Inferior parietal cortex (tissue), 1 donor: ENCODE results near the gene TUBB4A.

Experiments used
- DNase-seq: peaks from one replicate; pipeline ENCODE4 v3.0.0-alpha.2; 2016; ENCODE audit errors: extremely low spot score

The TUBB4A gene

GRCh38 chr19:6494438-6495036 is 7.6 kb downstream of the TUBB4A start:
- no peak for DNase-seq

DNA sequence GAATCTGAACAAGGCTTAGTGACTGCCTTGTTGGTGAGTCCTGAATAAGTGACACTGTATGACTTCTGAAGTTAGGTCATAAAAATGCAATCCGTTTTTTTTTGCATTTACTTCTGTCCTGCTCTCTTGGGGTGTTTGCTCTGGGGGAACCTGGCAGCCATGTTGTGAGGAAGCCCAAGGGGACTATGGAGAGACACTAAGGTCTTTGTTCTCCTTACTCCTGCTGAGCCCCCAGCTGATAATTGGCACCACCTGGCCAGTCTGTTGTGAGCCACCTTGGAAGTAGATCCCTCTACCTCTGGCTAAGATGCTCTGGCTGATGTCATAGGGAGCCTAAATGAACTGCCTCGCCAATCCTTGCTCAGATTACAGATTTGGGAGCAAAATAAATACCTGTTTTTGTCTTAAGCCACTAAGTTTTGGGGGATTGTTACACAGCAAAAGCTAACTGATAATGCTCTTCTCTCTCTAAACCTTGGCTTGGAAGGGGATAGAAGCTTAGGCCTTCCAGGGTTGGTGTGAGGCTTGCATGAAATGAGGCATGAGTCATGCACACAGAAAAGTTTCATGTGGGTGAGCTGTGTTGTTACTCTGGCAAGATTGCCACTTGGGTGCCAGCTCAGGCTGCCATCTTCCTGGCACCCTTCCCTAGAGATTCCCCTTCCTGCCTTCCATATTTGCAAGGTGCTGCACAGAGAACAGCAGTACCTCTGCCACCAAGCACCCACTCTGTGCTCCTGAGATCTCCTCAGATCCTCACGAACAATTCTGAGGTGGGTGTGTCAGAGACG is 10.1 kb downstream of the TUBB4A start:
- DNase-seq, result peak; percentile 38

- no peak for DNase-seq
These were observed 12.0 kb downstream of the TUBB4A start for GRCh38 chr19:6490134-6490533.

GRCh38 chr19:6489278-6490061 is 12.6 kb downstream of the TUBB4A start:
- DNase-seq, result peak; percentile 32

DNA sequence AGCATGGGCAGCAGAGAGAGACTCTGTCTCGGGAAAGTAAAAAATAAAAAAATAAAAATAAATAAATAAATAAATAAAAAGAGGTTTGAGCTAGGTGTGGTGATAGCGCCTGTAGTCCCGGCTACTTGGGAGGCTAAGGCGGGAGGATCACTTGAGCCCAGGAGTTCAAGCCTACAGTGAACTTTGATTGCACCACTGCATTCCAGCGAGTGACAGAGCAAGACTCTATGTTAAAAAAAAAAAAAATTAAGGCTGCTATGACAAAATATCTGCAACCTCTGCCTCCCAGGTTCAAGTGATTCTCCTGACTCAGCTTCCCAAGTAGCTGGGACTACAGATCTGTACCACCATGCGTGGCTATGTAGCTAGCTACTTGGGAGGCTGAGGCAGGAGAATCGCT is 17.3 kb downstream of the TUBB4A start:
- no peak for DNase-seq

DNA sequence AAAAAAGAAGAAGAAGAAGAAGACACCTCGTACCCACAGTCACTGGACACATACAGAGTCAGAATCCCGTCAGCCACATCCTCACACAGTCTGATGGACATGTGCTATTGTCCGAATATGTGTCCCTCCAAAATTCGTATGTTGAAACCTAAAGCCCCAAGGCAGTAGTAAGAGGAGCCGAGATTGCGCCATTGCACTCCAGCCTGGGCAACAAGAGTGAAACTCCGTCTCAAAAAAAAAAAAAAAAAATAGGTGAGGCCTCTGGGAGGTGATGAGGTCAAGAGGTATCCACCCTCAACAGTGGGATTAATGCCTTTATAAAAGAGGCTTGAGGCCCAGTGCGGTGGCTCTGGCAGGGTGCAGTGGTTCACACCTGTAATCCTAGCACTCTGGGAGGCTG is 17.9 kb downstream of the TUBB4A start:
- DNase-seq, result no peak

GRCh38 chr19:6483235-6483634 is 18.9 kb downstream of the TUBB4A start:
- DNase-seq, result no peak

- no peak for DNase-seq
These were observed 19.8 kb downstream of the TUBB4A start for GRCh38 chr19:6482343-6482686.

DNA sequence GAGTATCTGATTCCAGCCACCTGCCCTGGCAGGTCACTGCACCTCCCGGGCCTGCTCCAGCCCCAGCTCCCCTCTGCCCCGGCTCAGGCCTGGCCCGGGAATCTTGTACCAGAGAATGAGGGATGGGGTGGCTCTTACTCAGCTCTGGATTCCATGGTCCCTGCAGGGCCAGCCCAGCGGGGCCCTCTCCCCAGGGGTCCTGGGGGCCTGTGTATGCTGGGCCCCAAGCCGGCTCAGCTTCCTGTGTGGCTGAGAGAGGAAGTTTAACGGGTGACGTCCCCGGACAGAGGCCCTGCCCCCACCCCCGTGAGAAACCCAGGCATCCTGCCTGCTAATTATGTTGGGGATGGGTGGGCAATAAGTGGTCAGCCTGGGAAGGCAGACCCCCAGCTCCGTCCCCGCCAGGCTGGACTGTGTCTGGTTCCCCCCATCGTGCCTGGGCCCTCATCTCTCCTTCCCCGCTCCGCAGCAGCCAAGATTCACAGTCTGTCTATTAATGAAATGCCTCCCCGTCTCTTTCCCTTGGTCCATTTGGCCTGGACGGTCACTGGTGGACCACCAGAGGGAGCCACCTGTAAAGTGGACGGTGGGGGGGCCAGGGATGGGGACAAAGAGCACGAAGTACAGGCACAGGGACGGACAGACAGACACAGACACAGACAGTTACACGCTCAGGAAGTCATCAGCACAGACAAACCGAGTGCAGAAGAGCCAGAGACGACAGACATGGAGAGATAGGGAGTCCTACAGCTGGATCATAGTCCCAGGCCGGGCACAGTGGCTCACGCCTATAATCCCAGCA is 20.4 kb downstream of the TUBB4A start, which contains the start of gene DENND1C:
Gene DENND1C, minus strand, starts transcription at position 247 of the 802 bp plus-strand sequence. Its CDS starts 92 bp downstream, at position 155.
- DNase-seq, result no peak

GRCh38 chr19:6480848-6481415 is 21.2 kb downstream of the TUBB4A start:
- no peak for DNase-seq

DNA sequence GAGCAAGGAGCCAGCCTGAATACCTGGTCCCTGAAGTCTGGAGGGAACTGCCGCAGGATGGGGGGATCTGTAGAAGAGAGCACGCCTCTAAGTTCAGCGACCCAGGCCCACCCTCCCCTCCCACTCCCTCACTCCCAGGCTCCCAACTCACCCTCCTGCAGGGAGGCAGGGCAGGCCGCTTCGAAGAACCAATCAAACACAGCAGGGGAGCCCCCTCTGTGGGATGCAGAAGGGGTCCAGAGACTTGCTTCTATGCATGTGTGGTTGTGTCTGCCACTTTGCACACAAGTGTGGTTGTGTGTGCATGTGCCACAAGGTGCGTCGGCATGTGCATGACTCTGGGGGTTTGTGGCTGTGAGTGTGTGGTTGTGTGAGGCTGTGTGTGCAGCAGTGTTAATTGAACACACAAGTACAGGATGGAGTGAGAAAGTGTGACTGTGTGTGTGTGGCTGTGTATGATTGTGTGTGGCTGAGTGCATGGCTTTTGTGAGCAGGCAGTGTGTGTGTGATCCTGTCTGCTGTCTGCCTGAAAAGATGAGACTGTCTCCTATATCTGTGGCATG is 22.2 kb downstream of the TUBB4A start:
- DNase-seq, result no peak

DNA sequence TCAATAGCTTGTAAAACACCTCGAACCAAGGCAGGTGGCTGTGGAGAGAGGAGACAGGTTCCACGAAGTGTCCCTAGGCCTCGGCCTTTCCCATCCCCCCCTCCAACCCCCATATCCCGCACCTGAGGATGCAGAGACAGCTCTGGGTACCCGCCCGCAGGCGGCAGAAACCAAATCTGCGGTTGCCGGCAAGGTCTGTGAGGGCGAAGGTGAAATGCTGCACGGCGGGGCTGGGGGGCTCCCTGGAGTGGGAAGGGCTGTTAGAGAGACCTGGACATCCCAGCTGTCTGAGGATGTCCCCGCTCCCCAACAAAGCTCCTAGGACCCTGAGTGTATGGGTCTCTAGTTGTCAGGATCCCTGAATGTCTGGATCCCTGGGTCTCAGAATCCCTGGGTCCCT is 23.3 kb downstream of the TUBB4A start:
- DNase-seq, result no peak

DNA sequence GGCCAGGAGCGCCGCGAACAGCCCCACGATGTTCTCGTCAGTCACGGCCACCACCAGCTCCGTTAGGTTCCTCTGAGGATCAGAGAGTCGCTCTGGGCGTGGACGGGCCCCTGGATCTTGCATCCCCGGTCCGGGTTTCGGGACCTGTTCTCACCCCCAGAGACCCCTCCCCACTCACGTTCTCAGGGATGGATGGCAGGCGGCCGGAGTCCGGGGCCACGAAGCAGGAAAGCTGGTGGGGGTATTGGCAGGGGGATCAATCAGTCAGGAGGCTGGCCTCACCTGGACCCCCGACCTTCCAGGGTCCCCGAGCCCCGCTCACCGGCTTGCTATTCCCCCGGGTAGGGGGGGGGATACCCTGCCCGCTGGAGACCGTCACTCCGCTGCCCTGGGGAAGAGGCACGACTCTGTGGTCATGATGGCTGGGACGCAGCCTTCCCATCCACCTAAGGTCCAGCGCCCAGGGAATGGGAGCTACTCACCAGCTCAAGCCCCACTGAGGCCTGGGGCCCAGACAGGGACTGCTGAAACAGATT is 25.1 kb downstream of the TUBB4A start:
- DNase-seq, result no peak

DNA sequence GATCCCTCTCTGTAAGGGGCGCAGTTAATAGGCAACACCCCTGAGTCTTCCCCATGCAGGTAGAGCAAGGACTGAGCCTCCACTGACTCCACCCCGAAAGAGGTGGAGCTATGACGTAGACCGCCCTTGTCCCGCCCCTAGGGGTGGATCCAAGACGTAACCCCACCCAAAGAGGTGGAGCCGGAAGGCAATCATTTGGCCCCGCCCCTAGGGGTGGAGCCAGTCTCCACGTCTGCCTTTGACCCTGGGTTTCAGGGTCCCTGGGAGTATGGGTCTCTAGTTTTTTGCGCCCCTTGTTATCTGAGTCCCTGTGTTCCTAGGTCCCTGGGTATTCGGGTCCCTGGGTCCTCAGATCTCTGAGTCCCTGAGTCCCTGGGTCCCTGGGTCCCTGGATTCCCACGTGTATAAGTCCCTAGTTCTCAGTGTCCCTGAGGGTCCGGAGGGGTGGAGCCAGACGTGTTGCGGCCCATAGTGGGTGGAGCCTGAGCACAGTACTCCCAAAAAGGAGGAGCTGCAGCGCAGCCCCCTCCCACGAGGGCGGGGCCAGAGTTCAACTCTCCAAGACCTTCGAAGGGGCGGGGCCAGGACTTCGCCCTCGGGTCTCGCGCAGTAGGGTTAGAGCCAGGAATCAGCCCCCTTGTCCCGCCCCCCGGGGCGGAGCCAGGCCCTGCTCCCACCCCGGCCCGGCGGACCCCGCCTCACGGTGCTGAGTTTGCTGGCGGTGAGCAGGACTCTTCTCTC is 25.8 kb downstream of the TUBB4A start:
- DNase-seq, result peak; percentile 67

GRCh38 chr19:6475321-6476108 is 26.6 kb downstream of the TUBB4A start:
- DNase-seq, result no peak

DNA sequence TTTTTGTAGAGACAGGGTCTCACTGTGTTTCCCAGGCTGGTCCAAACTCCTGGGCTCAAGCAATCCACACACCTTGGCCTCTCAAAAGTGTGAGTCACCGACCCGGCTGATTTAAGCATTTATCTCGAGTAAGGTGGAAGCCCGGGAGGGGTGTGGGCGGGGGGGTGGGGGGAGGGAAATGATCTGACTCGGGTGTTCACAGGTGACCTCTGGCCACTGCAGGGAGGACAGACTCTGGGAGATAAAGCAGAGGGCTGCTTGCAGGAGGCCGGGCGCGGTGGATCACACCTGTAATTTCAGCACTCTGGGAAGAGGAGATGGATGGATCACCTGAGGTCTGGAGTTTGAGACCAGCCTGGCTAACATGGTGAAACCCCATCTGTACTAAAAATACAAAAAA is 28.5 kb downstream of the TUBB4A start:
- no peak for DNase-seq

- no peak for DNase-seq
These were observed 29.4 kb downstream of the TUBB4A start for GRCh38 chr19:6472713-6473112.

DNA sequence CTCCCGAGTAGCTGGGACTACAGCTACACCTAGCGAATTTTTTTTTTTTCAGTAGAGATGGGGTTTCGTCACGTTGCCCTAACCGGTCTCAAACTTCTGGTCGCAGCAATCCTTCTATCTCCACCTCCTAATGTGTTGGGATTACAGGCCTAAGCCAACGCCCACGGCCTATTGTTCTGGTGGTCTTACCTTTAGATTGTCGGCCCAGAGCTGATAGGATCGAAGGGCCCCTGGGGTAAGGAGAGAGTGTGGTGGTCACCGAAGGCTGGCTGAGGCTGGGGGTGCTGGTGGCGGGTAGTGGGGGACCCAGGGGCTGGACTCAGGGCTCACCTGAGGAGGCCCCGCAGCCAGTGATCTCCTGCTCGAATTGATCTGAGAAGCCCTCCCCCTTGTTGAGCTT is 31.0 kb downstream of the TUBB4A start:
- DNase-seq, result no peak

GRCh38 chr19:6470173-6470572 is 31.9 kb downstream of the TUBB4A start:
- no peak for DNase-seq
